LNCaP clone FGC (cell line): ENCODE data around the gene PHLDA1.

Experiments used
- DNase-seq: peaks from one replicate; pipeline ENCODE4 v3.0.0-alpha.2; 2011; ENCODE audit warnings: low read depth
- H3K4me3 ChIP-seq: 2 replicates; pipeline ENCODE4 v1.5.1; 2011; ENCODE audit warnings: mild to moderate bottlenecking, low read depth, low read length, control low read depth
- TF ChIP-seq, protein P1 (sequence below): IDR thresholded peaks from 2 replicates; pipeline ENCODE4 v1.5.1; 2012; ENCODE audit warnings: mild to moderate bottlenecking; ENCODE audit not compliant: control insufficient read depth, insufficient read depth; ENCODE audit errors: extremely low read depth

The PHLDA1 gene

DNA sequence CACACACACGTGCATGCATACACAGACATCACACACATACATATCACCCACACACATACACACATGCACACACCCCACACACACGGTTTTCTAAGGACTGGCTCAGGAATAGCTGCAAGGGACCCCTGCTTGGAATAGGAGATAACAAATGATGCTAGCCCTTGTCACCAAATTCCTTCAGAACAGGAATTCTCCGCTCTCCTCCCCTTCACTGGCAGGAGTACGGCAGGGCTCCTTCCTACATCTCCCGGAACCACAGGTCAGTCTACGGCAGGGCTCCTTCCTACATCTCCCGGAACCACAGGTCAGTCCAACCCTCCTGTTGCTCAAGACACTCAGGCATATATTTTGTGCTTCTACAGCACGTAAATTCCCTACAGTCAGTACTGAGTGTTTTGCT lies 23.9 kb downstream of the PHLDA1 start:
- H3K4me3 ChIP-seq: no peak overlapping the region

DNA sequence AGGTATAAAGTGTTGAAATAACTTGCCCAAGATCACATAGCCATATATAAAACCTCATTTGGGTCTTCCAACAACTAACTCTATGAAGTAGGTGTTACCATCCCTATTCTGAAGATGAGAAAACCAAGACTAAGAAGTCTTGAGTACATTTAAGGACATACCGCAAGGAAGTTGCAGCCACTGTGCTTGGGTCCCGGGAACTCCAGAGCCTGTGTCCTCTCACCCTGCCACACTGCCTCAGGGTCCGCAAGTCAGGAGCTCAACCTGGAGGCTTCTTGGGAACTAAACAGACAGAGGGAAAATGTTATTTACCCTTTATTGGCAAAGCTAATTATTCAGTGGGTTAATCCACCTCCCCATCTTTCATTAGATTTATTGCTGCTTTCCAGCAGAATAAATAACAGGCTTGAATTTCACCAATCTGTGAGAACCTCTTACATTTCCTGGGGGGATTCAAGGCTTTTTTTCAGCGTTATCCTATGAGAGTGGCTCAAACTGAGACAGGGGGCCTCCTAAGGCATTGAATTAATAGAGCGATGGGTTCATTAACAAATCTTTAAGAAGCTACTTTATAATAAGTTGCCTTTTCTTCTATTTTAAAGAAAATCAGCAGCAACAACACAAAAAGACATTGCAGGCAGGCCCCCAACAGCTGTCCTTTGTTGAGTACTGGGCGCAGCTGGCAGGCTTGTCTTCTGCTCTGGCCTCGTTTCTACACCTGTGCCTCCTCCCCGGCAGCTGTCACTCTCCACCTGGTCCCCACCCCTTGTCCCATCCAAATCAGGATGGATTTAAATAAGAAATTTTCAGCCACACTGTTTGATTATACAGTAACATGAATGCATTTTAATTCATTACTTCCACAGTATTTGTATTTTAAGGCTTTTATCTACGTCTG lies 25.3 kb downstream of the PHLDA1 start:
- DNase-seq: no peak
- H3K4me3 ChIP-seq: no peak overlapping the region
- TF ChIP-seq, protein P1, sequence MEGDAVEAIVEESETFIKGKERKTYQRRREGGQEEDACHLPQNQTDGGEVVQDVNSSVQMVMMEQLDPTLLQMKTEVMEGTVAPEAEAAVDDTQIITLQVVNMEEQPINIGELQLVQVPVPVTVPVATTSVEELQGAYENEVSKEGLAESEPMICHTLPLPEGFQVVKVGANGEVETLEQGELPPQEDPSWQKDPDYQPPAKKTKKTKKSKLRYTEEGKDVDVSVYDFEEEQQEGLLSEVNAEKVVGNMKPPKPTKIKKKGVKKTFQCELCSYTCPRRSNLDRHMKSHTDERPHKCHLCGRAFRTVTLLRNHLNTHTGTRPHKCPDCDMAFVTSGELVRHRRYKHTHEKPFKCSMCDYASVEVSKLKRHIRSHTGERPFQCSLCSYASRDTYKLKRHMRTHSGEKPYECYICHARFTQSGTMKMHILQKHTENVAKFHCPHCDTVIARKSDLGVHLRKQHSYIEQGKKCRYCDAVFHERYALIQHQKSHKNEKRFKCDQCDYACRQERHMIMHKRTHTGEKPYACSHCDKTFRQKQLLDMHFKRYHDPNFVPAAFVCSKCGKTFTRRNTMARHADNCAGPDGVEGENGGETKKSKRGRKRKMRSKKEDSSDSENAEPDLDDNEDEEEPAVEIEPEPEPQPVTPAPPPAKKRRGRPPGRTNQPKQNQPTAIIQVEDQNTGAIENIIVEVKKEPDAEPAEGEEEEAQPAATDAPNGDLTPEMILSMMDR: no peak

More for the DNA sequence above, 23.9 kb downstream of the PHLDA1 start:
- no peak for DNase-seq
- TF ChIP-seq, protein P1: no peak

DNA sequence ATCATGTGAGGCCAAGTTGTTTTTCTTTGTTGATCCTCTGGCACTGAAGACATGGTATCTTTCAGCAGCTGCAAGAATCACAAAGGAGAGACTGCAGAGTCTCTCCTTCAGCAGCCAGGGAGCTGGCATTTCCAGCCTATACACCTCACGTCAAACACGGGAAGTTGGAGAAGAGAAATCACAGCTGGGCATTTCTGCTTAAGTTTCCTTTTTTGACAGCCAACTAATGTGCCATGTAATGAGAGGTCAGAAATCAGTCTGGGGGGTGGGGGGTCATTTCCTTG lies 28.3 kb downstream of the PHLDA1 start:
- TF ChIP-seq, protein P1: 0 out of 2 replicates have a peak, but pooled peaks have one; percentile 8
- peak; percentile 43 for DNase-seq
- H3K4me3 ChIP-seq: no peak overlapping the region

DNA sequence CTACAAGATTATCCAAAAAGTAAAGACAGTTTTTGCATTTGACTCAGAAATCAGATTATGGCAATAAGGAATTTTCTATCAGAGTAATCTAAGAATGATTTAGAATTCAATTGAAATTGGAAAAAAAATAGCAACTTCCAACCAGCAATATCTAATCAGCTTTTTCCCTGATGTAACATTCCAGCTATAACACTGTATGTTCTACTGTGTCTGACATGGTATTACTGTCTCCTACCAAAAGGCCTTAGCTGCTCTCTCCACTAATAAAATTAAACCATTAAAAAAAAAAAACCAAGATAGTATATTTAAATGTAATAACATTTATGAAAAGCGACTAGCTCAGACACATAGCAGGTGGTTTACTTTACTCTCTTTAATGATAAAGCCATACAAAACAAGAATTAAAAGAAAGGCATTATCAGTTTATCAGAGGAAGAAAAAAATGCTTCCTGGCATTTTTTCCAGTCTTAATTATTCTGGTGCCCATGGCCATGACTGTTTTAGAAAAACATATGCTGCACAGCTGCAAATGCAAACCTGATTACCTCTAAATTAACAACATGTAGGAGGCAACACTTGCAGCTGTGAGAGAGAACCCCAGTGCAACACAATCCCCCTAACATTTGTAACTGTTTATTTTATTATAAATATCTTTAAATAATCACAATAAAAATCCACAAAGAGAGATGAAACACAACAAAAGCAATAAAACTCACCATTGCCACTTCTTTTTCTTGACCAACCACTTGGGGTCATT lies 28.8 kb downstream of the PHLDA1 start:
- no peak overlapping the region for H3K4me3 ChIP-seq
- TF ChIP-seq, protein P1: no peak
- DNase-seq: no peak

DNA sequence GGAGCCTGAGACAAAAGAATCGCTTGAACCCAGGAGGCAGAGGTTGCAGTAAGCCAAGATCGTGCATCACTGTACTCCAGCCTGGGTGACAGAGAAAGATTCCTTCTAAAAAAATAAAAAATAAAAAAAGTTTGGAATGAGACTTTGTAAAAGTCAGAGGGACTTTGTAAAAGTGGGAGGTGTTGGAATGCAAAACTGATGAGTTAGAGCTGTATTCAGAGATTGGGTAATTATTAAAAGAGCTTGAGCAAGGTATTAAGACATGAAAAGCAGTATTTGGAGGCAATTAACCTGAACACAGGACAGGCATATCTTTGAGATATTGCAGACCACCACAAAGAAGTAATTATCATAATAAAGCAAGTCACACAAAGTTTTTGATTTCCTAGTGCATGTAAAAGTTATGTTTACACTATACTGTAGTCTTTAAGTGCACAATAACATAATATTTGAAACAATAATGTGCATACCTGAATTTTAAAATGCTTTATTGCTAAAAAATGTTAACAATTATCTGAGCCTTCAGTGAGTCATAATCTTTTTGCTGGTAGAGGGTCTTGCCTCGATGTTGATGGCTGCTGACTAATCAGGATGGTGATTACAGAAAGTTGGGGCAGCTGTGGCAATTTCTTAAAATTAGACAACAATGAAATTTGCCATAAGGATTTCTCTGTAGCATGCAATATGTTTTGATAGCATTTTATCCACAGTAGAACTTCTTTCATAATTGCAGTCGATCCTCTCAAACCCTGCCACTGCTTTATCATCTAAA lies 33.1 kb downstream of the PHLDA1 start:
- TF ChIP-seq, protein P1: no peak
- no peak for DNase-seq
- H3K4me3 ChIP-seq: no peak overlapping the region

DNA sequence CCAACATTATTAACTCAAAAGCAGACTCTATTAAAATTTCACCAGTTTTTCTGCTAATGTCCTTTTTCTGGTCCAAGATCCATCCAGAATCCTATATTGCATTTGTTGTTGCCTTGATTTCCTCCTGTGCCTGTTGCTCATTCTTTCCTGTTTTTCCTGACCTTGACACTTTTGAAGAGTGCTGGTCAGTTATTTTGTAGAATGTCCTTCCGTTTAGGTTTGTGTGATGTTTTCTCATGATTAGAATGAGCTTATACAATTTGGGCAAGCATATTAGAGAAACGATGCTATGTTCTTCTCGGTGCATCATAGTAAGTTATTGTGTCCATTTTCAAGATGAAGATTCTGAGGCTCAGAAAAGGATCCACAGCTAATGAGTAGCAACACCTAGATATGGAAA lies 33.9 kb downstream of the PHLDA1 start:
- DNase-seq: no peak
- no peak overlapping the region for H3K4me3 ChIP-seq
- TF ChIP-seq, protein P1: no peak
